ENCODE data around the gene SGK1.
"Not testable (repeated sequence)": the region's sequence is repeated elsewhere in the genome, so short reads cannot be mapped to it uniquely, and the experiment has no call there.

The SGK1 gene

DNA sequence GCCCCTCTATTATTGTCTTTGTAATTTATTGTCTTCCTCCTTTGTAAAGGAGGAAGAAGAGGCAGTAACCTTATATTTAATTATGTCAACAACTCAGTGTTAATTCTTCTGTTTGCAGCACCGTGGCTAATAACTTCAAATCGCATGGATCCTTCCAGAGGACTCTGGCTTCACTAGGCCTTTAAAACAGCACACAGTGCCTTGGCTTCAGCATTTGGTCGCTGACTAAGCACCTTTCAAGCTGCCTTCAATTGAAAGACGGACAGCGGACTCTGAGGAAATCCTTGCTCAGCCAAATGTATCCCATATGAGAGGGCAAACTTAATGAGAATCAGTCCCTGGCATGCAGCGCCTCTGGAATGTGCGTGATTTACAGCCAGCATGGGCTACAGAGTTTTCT is 64.2 kb downstream of the SGK1 start:
- DNase-seq (ENCODE audit: low spot score): no peak

DNA sequence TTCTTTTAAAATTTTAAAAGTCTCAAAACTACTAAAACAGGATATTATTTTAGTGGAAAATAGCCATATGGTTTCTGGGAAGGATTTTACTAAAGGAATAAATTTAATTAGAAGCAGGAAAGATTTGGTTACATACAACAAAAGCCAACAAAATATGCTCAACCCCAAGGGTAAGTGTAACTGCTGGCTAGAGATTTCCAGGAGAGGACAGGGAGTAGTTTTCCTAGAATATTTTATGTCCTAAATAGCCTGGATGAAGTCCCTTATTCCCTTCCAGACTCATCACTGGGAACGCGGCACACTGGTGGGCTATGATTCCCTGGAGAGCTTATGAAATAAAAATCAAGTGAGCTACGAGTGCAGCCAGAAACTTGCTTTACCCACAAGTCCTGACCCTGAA is 66.6 kb downstream of the SGK1 start:
- DNase-seq (ENCODE audit: low spot score): no peak

DNA sequence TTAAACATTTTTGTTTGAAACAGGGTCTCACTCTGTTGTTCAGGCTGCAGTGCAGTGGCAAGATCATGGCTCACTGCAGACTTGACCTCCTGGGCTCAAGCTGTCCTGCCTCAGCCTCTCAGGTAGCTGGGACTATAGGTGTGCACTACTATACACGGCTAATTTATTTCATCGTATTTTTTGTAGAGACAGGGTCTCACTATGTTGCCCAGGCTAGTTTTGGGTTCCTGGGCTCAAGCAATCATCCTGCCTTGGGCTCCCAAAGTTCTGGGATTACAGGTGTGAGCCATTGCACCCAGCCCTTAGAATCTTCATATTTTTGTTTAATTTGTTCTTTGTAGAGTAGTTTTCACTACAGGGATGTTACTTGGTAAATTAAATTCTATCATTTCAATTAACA is 67.1 kb downstream of the SGK1 start:
- DNase-seq (ENCODE audit: low spot score): no peak

DNA sequence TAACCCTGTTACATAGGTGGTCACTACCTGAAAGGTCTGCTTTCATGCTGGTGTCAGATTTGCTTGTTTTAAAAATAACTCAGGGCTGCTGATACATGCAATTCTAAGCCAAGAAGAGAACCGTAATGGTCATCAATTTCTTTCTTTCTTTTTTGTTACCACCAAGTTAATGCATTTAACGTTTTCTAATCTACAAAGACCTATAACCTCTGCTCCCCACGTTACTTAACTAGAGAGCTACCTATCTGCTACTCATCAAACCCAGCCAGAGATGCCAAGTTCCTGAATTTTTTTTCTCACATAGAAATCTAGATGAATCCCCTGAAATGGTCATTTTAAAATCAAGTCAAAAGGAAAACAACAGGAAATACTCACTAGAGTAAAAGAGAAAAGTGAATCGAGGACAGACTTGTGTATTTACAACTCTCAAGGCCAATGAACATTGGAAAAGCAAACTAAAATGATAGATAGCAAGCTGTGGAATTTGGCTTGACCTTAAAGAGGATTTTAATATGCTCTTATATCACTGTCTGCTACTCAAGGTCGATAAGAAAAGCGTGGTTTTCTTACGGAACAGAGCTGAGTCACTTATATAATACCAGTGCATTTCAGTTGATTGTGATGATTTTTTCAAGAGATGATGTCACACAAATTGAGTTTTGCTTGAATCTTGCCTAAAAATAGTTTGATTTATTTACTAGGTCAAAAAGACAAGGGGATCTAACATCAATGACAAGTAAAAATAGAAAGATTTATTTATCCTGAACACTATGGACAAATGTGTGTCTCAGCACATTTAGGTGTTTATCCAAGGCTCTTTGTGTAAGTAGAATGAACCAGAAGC is 67.9 kb downstream of the SGK1 start:
- no peak for DNase-seq (ENCODE audit: low spot score)

DNA sequence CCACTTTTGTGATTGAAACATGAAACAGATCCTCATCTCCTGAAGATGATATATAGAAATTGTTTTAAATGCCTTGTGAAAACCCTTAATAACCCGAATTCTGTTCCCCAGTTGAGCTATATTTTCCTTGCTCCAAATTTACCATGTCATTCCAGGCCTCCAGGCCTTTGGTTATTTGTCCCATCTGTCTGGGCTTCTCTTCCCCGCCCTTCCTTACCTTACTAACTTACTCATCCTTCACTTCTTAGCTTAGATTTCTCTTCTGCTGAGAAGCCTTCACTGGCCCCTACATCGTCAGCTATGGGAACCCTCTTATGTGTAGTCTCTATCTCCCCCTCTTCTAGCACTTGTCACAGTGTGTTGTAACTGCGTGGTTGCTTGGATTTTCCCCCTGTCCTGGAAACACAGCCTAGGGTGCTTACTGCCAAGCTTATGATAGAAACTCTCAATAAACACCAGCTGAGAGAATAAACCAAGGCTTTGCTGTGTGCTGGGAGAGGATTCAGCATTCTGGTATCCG is 68.6 kb downstream of the SGK1 start:
- DNase-seq (ENCODE audit: low spot score): no peak

DNA sequence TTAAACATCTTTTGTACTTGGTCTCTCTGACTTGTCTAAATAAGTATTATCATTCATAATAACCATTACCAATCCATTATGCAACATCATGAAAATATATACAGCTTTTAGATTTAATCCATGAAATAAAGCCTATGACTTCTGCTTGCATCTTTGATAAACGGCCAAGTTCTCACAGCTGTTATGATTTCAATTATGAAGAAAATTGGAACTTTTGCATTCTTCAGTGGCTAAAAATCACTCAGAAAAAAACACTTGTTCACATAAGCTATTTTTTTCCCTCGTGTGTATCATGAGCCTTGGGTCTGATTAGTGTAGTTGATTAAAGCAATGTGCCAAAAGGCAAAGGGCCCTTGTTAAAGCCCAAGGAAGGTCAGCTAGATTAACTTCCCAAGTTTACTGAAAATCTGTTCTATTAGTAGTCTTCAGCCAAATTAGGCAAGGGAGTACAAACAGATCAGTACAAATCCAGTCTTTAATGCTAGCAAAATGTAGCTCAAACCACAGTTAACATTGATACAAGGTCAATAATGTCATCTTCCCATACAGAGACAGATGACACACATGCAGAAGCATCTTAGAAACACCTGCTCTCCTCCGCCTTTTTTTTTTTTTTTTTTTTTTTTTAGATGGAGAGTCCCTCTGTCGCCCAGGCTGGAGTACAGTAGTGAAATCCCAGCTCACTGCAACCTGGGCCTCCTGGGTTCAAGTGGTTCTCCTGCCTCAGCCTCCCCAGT is 69.9 kb downstream of the SGK1 start:
- no peak for DNase-seq (ENCODE audit: low spot score)

DNA sequence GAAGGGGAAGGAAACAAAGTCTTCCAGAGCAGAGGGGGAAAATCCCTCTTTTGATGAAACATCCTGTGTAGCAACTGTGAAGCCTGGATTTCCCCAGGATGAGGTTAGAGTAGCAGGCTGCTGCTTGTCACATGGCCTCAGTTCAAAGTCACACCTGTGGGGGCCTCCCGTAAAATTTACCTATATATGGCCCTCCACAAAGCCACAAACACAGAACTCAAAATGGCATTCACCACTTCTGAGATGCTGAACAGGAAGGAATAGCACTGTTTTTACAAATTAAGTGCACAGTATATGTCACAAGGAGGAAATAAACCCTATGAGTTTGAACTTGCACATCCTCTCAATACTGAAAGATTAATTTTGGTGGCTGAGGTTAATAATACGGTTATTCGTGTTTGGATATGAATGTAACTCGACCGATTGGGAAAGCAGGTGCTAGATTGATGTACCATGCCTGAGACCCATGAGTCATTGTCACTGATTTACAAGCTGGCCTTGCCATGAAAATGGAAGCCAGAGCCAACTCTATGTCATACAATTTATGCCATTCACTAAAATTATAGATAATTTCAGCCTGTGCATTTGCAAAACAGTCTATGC is 70.6 kb downstream of the SGK1 start:
- DNase-seq (ENCODE audit: low spot score): no peak

DNA sequence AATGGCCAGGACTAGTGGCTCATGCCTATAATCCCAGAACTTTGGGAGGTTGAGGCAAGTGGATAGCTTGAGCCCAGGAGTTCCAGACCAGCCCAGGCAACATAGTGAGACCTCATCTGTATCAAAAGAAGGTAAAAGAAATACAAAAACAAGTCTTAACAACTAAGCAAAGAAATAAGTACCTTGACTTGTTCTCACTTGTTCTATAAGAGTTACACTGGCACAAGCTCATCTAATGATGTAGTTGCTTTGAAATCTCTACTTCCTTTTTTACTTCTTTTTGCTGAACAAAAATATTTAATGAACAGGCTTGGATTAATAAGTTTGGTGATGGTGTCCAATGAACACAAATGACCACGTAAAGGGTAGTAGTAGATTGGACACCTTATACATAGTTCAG is 72.2 kb downstream of the SGK1 start:
- DNase-seq (ENCODE audit: low spot score): no peak

DNA sequence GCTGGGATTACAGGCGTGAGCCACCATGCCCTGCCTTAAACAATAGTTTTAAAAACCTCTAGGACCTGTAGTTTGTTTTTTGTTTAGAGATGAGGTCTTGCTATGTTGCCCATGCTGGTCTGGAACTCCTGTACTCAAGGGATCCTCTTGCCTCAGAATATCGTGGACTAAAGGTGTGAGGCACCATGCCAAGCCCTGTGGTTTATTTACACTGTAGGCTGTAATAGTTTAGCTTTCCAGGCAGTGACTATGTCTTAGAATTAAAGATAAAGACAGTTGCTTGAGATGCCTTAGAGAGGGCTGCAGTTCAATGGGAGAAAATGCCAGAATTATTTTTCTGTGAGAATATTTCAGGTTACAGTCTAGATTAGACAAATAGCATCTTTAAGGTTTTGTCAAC is 72.9 kb downstream of the SGK1 start:
- no peak for DNase-seq (ENCODE audit: low spot score)

DNA sequence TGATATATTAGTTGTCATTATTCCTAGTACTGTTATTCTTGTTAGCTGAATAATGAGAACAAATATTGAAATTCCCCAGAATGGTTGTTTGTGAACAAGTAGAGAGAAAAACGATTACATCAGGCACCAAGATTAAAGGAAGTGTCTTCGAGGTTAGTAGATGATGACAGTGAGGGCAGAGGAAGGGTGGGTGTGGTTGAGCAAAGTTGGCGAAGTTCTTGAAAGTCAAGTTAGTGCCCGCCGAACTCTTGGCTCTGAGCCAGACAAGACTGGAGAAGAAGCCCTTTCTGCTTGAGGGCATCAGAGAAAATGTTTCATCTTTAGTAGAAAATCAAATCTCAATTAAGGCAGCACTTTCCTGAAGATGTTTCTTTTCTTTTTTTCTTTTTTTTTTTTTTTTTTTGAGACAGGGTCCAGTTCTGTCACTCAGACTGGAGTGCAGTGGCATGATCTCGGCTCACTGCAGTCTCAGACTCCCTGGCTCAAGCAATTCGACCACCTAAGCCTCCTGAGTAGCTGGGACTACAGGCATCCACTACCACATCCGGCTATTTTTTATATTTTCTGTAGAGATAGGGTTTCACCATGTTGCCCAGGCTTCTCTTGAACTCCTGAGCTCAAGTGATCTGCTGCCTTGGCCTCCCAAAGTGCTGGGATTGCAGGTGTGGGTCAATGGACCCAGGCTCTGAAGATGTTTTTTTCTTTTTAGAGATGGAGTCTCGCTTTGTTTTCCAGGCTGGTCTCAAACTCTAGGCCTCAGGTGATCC is 77.1 kb downstream of the SGK1 start:
- DNase-seq (ENCODE audit: low spot score): no peak

DNA sequence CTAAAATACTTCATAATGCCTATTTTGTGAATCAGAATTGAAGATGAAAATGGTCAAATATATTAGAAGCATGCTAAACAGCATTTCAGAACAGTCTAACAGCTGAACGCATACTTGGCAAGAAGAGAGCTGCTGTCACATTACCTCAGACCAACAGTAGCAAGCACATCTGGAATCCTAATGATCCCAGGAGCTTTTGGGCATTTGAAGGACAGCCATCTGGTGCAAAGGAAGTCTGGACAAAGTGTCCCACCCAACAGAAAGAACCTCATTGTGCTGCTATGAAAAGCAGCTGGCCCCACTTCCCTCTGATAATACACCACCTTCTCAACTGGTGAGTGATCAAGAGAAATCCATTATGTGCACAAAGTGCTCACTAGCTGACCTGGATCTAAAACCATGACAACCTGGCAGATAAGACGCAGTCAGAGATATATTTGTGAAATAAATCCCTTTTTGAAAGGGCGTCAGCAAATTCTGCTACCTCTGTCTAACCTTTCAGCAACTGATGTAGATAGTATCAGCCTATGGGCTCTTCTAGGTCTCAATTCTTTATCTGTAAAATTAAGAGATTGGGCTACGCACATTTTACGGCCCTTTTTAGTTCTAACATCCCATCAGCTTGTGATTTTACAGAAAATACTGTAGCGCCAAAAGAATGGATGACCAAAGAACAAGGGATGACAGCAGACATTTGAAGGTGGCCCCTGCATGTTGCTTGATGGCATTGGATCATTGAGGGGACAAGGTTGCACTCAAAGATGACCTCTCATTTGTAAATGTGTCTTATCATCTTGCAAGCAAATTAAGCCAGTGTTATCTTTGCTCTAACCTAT is 78.7 kb downstream of the SGK1 start:
- DNase-seq (ENCODE audit: low spot score): no peak

DNA sequence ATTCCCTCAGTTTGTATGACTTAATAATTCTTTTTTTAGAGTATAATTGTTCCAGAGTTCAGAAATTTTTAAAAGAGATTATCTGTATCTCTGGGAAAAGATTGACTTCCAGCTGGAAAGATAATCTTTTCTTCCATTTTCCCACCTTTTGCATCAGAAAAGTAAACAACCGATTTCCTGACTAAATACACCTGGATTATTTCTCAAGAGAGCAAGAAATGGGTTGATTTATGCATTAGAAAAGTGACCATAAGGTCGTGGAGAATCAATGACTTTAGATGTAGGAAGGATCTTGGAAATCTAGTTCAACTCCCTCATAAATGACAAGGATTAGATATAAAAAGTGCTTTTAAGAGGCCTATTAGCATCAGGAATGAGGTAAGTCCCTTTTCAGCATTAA is 79.9 kb downstream of the SGK1 start:
- DNase-seq (ENCODE audit: low spot score): no peak

DNA sequence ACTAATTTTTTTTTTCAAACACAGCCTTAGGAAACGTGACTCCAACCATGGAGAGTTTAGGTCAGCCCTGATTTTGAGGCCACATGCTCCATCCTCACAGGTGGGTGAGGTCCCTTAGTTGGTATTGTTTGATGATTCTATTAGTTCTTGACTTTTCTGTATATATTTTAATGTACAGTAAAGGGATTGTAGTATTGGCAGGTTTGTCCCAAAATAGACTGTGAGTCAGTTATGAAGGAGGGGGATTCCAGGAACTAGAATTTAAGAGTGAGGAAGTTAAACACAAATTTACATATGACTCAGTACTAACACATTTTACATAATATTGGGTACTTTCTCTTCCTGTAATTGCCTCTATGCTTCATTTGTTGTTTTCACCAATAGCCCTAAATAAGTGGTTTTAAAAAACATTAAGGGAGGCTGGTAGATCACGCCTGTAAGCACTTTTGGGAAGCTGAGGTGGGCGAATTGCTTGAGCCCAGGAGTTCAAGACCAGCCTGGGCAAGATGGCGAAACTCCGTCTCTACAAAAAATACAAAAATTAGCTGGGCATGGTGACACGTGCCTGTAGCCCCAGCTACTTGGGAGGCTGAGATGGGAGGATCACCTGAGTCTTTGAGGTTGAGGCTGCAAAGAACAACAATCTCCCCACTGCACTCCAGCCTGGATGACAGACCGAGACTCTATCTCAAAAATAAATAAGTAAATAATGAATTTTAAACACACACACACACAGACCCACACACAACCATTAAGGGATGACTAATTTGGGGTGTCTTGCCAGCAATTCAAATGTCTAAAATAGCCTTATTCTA is 81.8 kb downstream of the SGK1 start:
- peak; percentile 39 for DNase-seq (ENCODE audit: low spot score)

DNA sequence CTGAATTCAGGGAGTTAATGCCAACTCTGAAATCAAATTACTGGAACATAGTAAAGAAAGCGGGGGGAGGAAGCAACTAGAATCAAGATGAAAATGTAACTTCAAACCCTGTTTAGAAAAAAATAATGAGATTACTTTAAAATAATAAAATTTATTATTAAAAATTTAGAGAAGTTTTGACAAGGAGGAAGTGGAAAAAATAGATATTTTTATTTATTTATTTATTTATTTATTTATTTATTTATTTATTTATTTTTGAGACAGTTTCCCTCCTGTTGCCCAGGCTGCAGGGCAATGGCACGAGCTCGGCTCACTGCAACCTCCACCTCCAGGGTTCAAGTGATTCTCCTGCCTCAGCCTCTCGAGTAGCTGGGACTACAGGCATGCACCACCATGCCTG is 82.6 kb downstream of the SGK1 start:
- not testable (repeated sequence) for DNase-seq (ENCODE audit: low spot score)

DNA sequence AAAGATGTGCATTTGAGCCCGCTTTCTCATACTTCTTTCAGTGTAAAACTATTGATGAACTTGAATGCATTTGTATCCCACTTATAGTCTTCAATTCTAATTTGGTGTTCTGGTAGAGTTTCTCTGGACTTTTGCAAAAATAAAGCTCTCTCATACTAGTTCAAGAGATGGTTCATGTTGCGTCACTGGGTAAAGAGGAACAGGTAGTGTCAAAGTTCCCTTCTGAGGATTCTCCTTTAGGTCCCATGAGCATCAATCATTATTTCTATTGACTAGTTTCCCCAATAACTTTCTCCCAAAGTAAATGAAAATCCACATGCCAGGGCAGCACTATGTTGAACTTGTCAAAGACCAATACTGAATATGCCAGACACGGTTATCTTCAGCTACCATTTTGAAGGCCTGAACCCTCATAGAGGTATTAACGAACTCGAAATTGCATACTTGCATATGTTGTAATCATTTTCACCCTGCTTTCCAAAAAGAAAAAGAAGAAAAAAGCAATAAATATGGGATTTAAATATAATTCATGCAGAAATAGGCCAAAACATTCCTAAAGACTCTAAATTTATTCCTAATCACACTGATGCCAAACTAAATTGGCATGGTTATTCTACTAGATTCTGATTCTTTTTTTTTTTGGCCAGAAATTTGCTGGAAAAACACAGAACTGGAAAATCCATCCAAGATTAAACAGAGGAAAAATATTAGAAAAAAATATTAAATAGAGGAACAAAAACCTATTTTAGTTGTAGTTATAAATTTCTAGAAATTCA is 84.5 kb downstream of the SGK1 start:
- no peak for DNase-seq (ENCODE audit: low spot score)

DNA sequence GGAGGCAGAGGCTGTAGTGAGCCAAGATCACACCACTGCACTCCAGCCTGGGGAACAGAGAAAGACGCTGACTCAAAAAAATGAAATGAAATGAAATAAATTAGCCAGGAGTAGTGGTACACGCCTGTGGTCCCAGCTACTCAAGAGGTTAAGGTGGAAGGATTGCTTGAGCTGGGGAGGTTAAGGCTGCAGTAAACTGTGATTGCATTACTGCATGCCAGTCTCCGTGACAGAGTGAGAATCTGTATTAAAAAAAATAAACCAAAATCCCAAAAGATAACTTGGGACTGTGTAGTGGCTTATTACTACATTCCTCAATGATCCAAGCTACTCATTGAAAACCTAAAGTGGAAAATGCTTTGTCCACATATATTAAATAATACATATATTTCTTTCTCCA is 87.0 kb downstream of the SGK1 start:
- no peak for DNase-seq (ENCODE audit: low spot score)

DNA sequence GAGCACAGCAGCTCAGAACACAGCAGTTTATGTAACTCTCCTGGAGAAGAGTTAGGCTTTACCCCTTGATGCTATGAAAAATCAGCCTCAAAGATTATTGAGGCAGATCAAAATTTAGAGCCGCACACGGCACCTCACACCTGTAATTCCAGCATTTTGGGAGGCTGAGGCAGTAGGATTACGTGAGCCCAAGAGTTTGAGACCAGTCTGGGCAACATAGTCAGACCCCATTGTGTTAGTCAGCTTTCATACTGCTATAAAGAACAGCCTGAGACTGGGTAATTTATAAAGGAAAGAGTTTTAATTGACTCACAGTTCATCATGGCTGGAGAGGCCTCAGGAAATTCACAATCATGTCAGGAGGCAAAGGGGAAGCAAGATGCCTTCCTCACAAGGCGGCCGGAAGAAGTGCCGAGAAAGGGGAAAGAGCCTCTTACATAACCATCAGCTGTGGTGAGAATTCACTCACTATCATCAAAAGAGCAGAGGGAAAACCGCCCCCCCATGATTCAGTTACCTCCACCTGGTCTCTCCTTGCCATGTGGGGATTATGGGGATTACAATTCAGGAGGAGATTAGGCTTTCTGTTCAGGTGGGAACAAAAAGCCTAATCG is 87.7 kb downstream of the SGK1 start:
- no peak for DNase-seq (ENCODE audit: low spot score)

DNA sequence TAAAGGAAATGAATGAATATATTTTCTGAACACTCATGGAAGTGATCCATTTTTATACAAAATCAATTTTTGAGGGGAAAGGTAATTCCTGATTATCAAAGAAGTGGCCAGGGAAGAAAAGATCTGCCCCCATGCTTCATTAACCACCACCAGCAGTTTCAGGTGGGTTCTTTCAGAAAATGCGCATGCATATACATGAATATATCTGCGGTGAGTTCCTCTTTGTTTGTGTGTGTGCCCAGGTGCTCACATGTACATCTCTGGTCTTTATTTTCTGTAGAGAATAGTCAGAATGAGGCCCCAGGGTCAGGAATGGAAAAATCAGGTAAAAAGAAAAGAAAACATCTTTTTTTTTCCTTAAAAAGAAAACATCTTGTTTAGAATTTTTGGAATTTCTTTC is 88.4 kb downstream of the SGK1 start:
- no peak for DNase-seq (ENCODE audit: low spot score)

DNA sequence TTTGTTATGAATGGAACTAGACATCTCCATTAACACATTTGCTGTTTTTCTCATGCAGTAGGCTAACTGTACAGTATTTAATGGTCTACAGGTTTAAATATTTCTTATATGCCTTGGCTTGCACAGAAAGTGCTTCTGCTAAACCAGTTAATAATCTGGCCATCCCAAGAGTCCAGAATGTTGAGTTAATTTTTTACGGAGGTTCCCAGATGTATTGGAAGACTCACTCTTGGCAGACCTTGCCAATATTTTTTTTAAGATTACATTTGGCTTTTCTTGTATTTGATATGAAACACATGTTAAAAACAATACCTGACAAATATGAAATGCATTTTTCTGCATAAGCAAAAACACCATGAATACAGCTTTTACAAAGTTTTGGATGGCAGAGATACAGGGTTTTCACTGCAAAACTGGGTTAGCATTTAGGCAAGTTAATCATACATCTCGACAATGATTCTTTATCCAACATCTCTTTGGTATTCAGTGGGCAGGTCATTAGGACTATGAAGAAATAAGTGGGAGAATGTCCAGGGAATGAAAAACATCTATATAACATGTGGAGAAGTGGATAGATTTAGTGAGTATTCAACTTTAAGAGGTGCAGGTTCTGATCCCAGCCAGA is 94.0 kb downstream of the SGK1 start:
- no peak for DNase-seq (ENCODE audit: low spot score)

Data from RKO (cell line).